KMS-11 (cell line): Measurements from ENCODE around the gene MRM1.

Experiments used
- H2AFZ ChIP-seq: fragments of 200-600 bp; sonication (generic); 2 replicates; pipeline ENCODE4 v1.6.1; 2016; ENCODE audit warnings: antibody characterized with exemption, mixed run types, low read depth
- H3K27ac ChIP-seq: fragments of 200-600 bp; sonication (generic); 2 replicates; pipeline ENCODE4 v1.6.1; 2016; ENCODE audit warnings: mild to moderate bottlenecking, mixed run types
- H3K27me3 ChIP-seq: fragments of 200-600 bp; sonication (generic); 2 replicates; pipeline ENCODE4 v1.6.1; 2017; ENCODE audit warnings: mild to moderate bottlenecking, low read depth, mixed run types, moderate library complexity; ENCODE audit not compliant: insufficient read depth
- H3K36me3 ChIP-seq: fragments of 200-600 bp; sonication (generic); 2 replicates; pipeline ENCODE4 v1.6.1; 2017; ENCODE audit warnings: mild to moderate bottlenecking, mixed run types; ENCODE audit not compliant: insufficient read depth
- H3K4me1 ChIP-seq: fragments of 200-600 bp; sonication (generic); 2 replicates; pipeline ENCODE4 v1.6.1; 2016; ENCODE audit warnings: mild to moderate bottlenecking, low read depth, mixed run types; ENCODE audit not compliant: poor library complexity, severe bottlenecking
- H3K4me2 ChIP-seq: fragments of 200-600 bp; sonication (generic); 2 replicates; pipeline ENCODE4 v1.7.0; 2016; ENCODE audit warnings: mild to moderate bottlenecking, mixed run types
- H3K4me3 ChIP-seq: fragments of 200-600 bp; sonication (generic); IDR thresholded peaks from 2 replicates; pipeline ENCODE4 v1.6.1; 2017; ENCODE audit warnings: low read depth, low read length, mixed read lengths; ENCODE audit not compliant: insufficient read depth
- H3K79me2 ChIP-seq: fragments of 200-600 bp; sonication (generic); 2 replicates; pipeline ENCODE4 v1.6.1; 2016; ENCODE audit warnings: low read depth, mixed run types; ENCODE audit not compliant: insufficient read depth
- H3K9ac ChIP-seq: fragments of 200-600 bp; sonication (generic); 2 replicates; pipeline ENCODE4 v1.6.1; 2016; ENCODE audit warnings: mild to moderate bottlenecking, mixed run types
- H4K20me1 ChIP-seq: fragments of 200-600 bp; sonication (generic); 2 replicates; pipeline ENCODE4 v1.6.1; 2016; ENCODE audit warnings: mild to moderate bottlenecking, mixed run types; ENCODE audit not compliant: insufficient read depth
- CTCF ChIP-seq: fragments of 200-600 bp; sonication (generic); conservative IDR thresholded peaks from 2 replicates; pipeline ENCODE4 v1.6.1; 2017; ENCODE audit warnings: low read depth, mild to moderate bottlenecking, antibody characterized with exemption, low read length, moderate library complexity, mixed read lengths

MRM1 gene

DNA sequence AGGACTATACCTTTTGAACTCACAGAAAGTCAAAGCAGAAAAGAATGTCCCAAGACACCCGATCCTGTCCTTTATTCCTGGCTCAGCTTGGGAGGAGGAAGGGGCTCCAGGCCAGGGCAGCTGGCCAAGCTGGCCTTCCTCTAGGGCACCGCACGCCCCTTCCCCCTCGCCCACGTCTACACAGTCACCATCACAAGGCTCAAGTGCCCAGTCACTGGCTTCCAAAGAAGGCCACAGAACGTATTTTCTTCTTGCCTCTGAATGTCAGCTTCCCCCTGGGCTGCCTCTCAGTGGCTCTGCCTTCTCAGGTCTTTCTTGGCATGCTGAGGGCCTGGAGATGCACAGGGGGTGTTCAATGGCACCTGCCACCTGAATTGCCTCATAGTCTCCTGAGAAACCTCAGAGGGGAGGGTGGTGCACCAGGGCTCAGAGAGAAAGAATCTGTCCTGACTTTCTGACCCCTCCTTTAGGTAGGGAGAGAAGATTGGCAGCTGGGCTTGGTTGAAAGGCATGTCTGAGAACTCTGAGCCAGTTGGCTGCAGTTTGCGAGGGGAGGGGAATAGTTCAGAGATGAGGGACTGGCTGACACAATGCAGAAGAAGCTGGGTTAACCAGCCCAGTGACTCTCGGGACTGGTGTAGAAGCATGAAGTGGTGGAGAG lies 7.6 kb upstream of the MRM1 start:
- H3K4me1 ChIP-seq: peaks cover 33% of the 10 kb centered on the region

DNA sequence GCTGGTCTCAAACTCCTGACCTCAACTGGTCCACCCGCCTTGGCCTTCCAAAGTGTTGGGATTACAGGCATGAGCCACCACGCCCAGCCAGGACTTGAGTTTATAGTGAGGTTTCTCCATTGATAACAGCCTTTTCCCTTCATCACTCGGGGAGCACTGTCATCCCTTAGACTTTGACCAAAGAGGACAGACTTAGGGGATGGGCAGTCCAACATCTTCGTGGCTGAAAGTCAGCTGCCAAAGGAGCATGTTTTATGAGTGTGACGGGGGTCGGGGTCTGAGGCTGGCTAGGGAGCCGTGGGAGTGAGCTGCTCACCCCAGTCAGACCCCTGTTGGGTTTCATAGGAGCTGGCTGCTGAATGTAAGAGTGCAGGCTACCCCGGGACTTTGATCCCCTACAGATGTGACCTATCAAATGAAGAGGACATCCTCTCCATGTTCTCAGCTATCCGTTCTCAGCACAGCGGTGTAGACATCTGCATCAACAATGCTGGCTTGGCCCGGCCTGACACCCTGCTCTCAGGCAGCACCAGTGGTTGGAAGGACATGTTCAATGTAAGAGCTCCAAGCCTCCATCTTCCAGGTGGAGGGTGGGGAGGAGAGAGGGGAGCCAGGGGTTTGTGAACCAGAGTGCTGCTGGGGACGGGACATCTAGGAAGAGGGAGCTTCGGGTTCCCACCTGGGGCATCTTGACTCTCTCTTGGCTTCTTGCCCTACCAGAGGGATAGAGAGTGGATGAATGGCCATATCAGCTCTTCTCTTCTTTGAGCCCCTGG lies 6.6 kb upstream of the MRM1 start:
- Histone ChIP-seq H2AFZ (no peak overlapping the region), H3K9ac (no peak overlapping the region), H4K20me1 (no peaks in the 10 kb centered on the region), H3K27me3 (no peaks in the 10 kb centered on the region), H3K4me2 (no peak overlapping the region), H3K4me3 (no peak overlapping the region), H3K27ac (no peak overlapping the region), H3K36me3 (no peaks in the 10 kb centered on the region), H3K79me2 (0 out of 2 replicates have a peak, but pooled peaks cover 3% of the 10 kb centered on the region), H3K4me1 (peaks cover 22% of the 10 kb centered on the region)
- TF ChIP-seq CTCF: no peak

More for the DNA sequence above, 7.6 kb upstream of the MRM1 start:
- no peak overlapping the region for H3K27ac ChIP-seq
- no peak for TF ChIP-seq CTCF
- no peak overlapping the region for H3K4me3 ChIP-seq
- H3K36me3 ChIP-seq: no peaks in the 10 kb centered on the region; the same call in 1 of the 2 replicates
- 0 out of 2 replicates have a peak, but pooled peaks cover 3% of the 10 kb centered on the region for H3K79me2 ChIP-seq
- H3K27me3 ChIP-seq: no peaks in the 10 kb centered on the region
- H4K20me1 ChIP-seq: no peaks in the 10 kb centered on the region
- H3K9ac ChIP-seq: no peak overlapping the region
- no peak overlapping the region for H3K4me2 ChIP-seq
- no peak overlapping the region for H2AFZ ChIP-seq

GRCh38 chr17:36597226-36597625 lies 4.2 kb upstream of the MRM1 start:
- Histone ChIP-seq H3K79me2 (peaks cover 11% of the 10 kb centered on the region; the same call in 1 of the 2 replicates), H2AFZ (no peak overlapping the region), H3K27ac (no peak overlapping the region), H3K9ac (no peak overlapping the region), H4K20me1 (no peaks in the 10 kb centered on the region), H3K36me3 (no peaks in the 10 kb centered on the region), H3K4me1 (peaks cover 12% of the 10 kb centered on the region), H3K27me3 (no peaks in the 10 kb centered on the region), H3K4me2 (no peak overlapping the region), H3K4me3 (no peak overlapping the region)
- no peak for TF ChIP-seq CTCF

GRCh38 chr17:36597866-36598777 lies 3.3 kb upstream of the MRM1 start:
- Histone ChIP-seq H3K36me3 (no peaks in the 10 kb centered on the region), H3K27me3 (no peaks in the 10 kb centered on the region), H3K4me2 (no peak overlapping the region), H3K27ac (no peak overlapping the region), H2AFZ (no peak overlapping the region), H3K4me3 (no peak overlapping the region), H4K20me1 (no peaks in the 10 kb centered on the region), H3K4me1 (peaks cover 11% of the 10 kb centered on the region), H3K9ac (no peak overlapping the region), H3K79me2 (peaks cover 15% of the 10 kb centered on the region; the same call in 1 of the 2 replicates)
- TF ChIP-seq CTCF: no peak
